Body of pancreas (tissue), 4 donors: ENCODE results near the gene SESN3. TPM values are rescaled to one million over a fixed set of nuclear protein-coding genes. Genes with fewer than 3 reads are reported as not detected.

Experiments
- ATAC-seq: fragments of 150-250 bp; one replicate; pipeline ENCODE4 v1.9.1; 2016
- DNase-seq, 4 donors: peaks; one replicate each; pipeline ENCODE4 v3.0.0-alpha.2; 2019
- H3K27ac ChIP-seq, 4 donors: fragments of 200-600 bp; sonication (generic); 1 replicate in 3 of 4; 2 replicates in 1 of 4; pipeline versions ENCODE4 v1.5.1 to v1.6.1; 2016 to 2019; ENCODE audit warnings: mild to moderate bottlenecking in 1 of 4, mixed read lengths in 1 of 4, moderate library complexity in 1 of 4
- H3K27me3 ChIP-seq, 2 donors: fragments of 200-600 bp; sonication (generic); one replicate each; pipeline ENCODE4 v1.6.0; 2016; ENCODE audit warnings: mild to moderate bottlenecking in 1 of 2
- H3K36me3 ChIP-seq, 2 donors: fragments of 200-600 bp; sonication (generic); replicated peaks in 1 of 2; 2 replicates each; pipeline ENCODE4 v1.5.1; 2016; ENCODE audit warnings: low read depth in 2 of 2; ENCODE audit not compliant: insufficient read depth in 1 of 2
- H3K4me1 ChIP-seq: fragments of 200-600 bp; sonication (generic); one replicate; pipeline ENCODE4 v1.6.0; 2016
- H3K4me3 ChIP-seq, 2 donors: fragments of 200-600 bp; sonication (generic); 1 replicate in 1 of 2; 2 replicates in 1 of 2; pipeline ENCODE4 v1.5.1; 2016 to 2019
- H3K9me3 ChIP-seq, 3 donors: fragments of 200-600 bp; sonication (generic); 1 replicate in 2 of 3; 2 replicates in 1 of 3; pipeline ENCODE4 v1.5.1; 2016
- CTCF ChIP-seq, 7 experiments: fragments of 450-650 bp in 4 of 7; fragments of 200-600 bp in 3 of 7; sonication (generic) in 3 of 7; IDR thresholded peaks; one replicate each; pipeline ENCODE4 v1.5.1; 2016 to 2019; ENCODE audit warnings: antibody characterized with exemption in 7 of 7
- POLR2A ChIP-seq, 3 donors: fragments of 450-650 bp; IDR thresholded peaks; one replicate each; pipeline ENCODE4 v1.6.1; 2016; ENCODE audit warnings: antibody characterized with exemption in 3 of 3, mild to moderate bottlenecking in 2 of 3
- WGBS, 2 donors: methylation state at CpG; one replicate each; pipeline ENCODE4 v1.1.5; 2017; 5-methylcytosine and 5-hydroxymethylcytosine counted together
- intact Hi-C: fragments of 100-400 bp; cut with DNase I; formaldehyde crosslinking; loops from one replicate; pipeline ENCODE4 v1.15.1; 2023
- total RNA-seq, 2 donors: library from RNA; depleted of rRNA; stranded (reverse); fragments of >200 nt; gene quantifications; one replicate each; pipeline ENCODE4 v1.1.0, GENCODE V29; 2016

SESN3 gene
- total RNA-seq, 2 donors from 2014 or later, result 9.6 to 11.4 TPM

DNA sequence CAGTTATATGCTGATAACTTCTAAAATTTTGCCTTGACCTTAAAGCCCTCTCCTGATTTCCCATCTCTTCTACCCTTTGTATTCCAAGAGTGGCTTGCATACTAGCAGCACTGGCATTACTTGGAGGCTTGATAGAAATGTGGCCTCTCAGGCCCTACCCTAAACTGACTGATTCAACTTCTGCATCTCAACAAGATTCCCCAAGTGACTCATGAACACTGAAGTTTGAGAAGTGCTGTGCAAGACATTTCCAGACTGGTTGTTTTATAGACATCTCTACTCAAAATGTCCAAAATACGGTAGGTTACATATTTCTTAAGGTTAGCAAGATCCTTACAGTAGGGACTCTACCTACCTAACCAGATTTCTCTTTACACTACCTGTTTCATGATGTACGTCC lies 48.6 kb downstream of the SESN3 start:
- H3K9me3 ChIP-seq, result no peaks in the 10 kb centered on the region
- ATAC-seq (no peak), DNase-seq (no peak)
- no peaks in the 10 kb centered on the region for H3K4me1 ChIP-seq
- H3K27ac ChIP-seq, result no peak overlapping the region
- 91% methylated on average over 2 of the region's 2 CpGs for WGBS, 2 donors
- peaks cover 0 to 2% of the 10 kb centered on the region in 2 donors for H3K36me3 ChIP-seq
- no peak overlapping the region for H3K4me3 ChIP-seq
- H3K27me3 ChIP-seq, result no peaks in the 10 kb centered on the region
- TF ChIP-seq POLR2A (IDR thresholded peaks at IDR 0.05), result no peak
- no peak for TF ChIP-seq CTCF (IDR thresholded peaks at IDR 0.05)
- intact Hi-C loops, result no loop called here

DNA sequence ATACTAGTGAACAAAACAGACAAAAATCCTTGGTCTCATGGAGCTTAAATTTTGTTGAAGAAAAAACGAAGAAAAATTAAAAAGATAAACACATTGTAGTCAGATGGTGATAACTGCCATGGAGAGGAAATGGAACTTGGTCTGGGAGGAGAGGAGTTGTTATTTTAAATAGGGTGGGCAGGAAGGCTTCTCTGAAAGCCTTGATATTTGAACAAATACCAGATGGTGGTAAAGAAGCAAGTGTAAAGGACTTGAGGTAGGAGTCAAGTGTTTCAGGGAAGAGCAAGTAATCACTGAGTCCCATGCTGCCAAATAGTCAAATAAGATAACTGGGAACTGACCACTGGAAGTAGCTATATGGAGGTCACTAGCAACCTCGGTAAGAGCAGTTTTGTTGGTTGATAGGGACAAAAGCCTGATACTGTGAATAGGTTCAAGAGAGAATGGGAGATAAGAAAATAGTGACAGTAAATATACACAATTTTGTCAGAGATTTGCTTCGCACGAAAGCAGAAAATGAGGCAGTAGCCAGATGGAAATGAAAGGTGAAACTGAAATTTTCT lies 55.1 kb downstream of the SESN3 start:
- no peak overlapping the region for H3K4me3 ChIP-seq
- WGBS, 2 donors, result 60 to 62% methylated on average over 4 of the region's 4 CpGs
- intact Hi-C loops, result no loop called here
- DNase-seq, result no peak
- no peaks in the 10 kb centered on the region for H3K9me3 ChIP-seq
- TF ChIP-seq POLR2A (IDR thresholded peaks at IDR 0.05) (no peak), CTCF (IDR thresholded peaks at IDR 0.05) (no peak)
- ATAC-seq, result no peak
- H3K27me3 ChIP-seq, result no peaks in the 10 kb centered on the region
- no peak overlapping the region for H3K27ac ChIP-seq
- peaks cover 0 to 2% of the 10 kb centered on the region in 2 donors for H3K36me3 ChIP-seq
- no peaks in the 10 kb centered on the region for H3K4me1 ChIP-seq

DNA sequence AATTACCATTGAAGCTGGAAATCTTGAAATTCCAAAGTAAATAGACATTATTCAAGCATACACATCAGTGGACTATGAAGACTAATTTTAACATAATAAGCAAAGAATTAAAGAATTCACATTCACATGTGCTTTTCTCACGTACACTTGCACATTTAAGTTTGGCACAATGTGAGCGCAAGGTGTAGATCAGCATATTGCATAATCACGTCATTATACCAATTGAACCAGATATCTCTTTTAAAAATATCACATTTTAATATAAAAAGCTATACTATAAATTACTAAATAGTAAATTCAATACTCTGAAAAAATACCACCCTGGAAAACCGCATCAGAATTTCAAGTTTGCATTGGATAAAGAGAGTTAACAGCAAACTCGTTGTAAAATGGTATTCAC lies 60.7 kb downstream of the SESN3 start:
- no peaks in the 10 kb centered on the region for H3K4me1 ChIP-seq
- no peak overlapping the region for H3K27ac ChIP-seq
- 94 to 95% methylated on average over 5 of the region's 5 CpGs for WGBS, 2 donors
- ATAC-seq (no peak), DNase-seq (no peak)
- H3K9me3 ChIP-seq, result no peaks in the 10 kb centered on the region
- no peak overlapping the region for H3K4me3 ChIP-seq
- H3K36me3 ChIP-seq, result no peaks in the 10 kb centered on the region
- intact Hi-C loops, result no loop called here
- H3K27me3 ChIP-seq, result no peaks in the 10 kb centered on the region
- no peak for TF ChIP-seq POLR2A (IDR thresholded peaks at IDR 0.05)
- TF ChIP-seq CTCF (IDR thresholded peaks at IDR 0.05), result no peak

GRCh38 chr11:95166781-95167180 lies 64.2 kb downstream of the SESN3 start:
- no peaks in the 10 kb centered on the region for H3K9me3 ChIP-seq
- H3K36me3 ChIP-seq, result no peaks in the 10 kb centered on the region
- no peak overlapping the region for H3K27ac ChIP-seq
- no peak overlapping the region for H3K4me3 ChIP-seq
- TF ChIP-seq CTCF (IDR thresholded peaks at IDR 0.05), result no peak
- no peak for TF ChIP-seq POLR2A (IDR thresholded peaks at IDR 0.05)
- H3K27me3 ChIP-seq, result no peaks in the 10 kb centered on the region
- no peaks in the 10 kb centered on the region for H3K4me1 ChIP-seq
- no peak for DNase-seq
- 85 to 97% methylated on average over 2 of the region's 2 CpGs for WGBS, 2 donors
- intact Hi-C loops, result no loop called here
- no peak for ATAC-seq

DNA sequence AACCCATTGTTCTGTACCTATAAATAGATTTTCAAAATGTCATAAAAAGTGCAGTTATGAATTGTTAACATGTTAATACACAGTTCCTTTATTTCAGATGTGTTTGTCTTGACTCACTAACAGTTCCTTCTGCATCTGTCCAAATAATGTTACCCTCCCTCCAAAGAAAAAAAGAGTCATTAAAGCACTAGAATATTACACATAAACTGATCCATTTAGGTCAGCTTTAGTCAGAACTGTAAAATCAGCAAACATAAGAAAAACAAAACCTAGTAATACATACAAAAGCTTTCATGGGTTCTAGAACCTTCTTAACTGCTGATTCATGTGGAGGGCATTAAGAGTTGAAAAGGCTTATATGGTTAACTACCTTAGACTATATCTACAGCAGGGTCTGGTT lies 65.4 kb downstream of the SESN3 start:
- TF ChIP-seq POLR2A (IDR thresholded peaks at IDR 0.05) (no peak), CTCF (IDR thresholded peaks at IDR 0.05) (no peak)
- DNase-seq (no peak), ATAC-seq (no peak)
- no peaks in the 10 kb centered on the region for H3K9me3 ChIP-seq
- intact Hi-C loops, result no loop called here
- H3K4me1 ChIP-seq, result no peaks in the 10 kb centered on the region
- no peak overlapping the region for H3K4me3 ChIP-seq
- no peaks in the 10 kb centered on the region for H3K27me3 ChIP-seq
- H3K27ac ChIP-seq, result no peak overlapping the region
- no peaks in the 10 kb centered on the region for H3K36me3 ChIP-seq
